Mesendoderm (in vitro differentiated cells): ENCODE results near the gene TLL2.

ENCODE experiments used
- DNase-seq: peaks from one replicate; pipeline ENCODE4 v3.0.0; 2013
- H2AK5ac ChIP-seq: 2 replicates; pipeline ENCODE4 v1.6.1; 2013; ENCODE audit warnings: low read length, inconsistent platforms
- H2BK120ac ChIP-seq: 2 replicates; pipeline ENCODE4 v1.6.1; 2013; ENCODE audit warnings: low read depth, mild to moderate bottlenecking, low read length, moderate library complexity, mixed read lengths
- H2BK15ac ChIP-seq: replicated peaks from 2 replicates; pipeline ENCODE4 v1.6.1; 2013; ENCODE audit warnings: low read depth, mild to moderate bottlenecking, moderate library complexity
- H2BK5ac ChIP-seq: 2 replicates; pipeline ENCODE4 v1.6.1; 2013; ENCODE audit warnings: low read length, inconsistent platforms
- H3K18ac ChIP-seq: 2 replicates; pipeline ENCODE4 v1.6.1; 2013; ENCODE audit warnings: mild to moderate bottlenecking, low read length, mixed read lengths
- H3K23ac ChIP-seq: one replicate; pipeline ENCODE4 v1.6.1; 2013; ENCODE audit warnings: low read length
- H3K27ac ChIP-seq: 2 replicates; pipeline ENCODE4 v1.5.1; 2013; ENCODE audit warnings: low read depth, mild to moderate bottlenecking, inconsistent platforms, low read length, moderate library complexity
- H3K27me3 ChIP-seq: 2 replicates; pipeline ENCODE4 v1.6.1; 2013; ENCODE audit warnings: low read length, control low read depth, mild to moderate bottlenecking, inconsistent platforms; ENCODE audit not compliant: insufficient read depth, poor library complexity
- H3K36me3 ChIP-seq: 2 replicates; pipeline ENCODE4 v1.6.1; 2013; ENCODE audit warnings: low read length, inconsistent platforms; ENCODE audit not compliant: control insufficient read depth, insufficient read depth
- H3K4ac ChIP-seq: one replicate; pipeline ENCODE4 v1.6.1; 2013; ENCODE audit warnings: low read depth, mild to moderate bottlenecking, low read length, moderate library complexity
- H3K4me1 ChIP-seq: 2 replicates; pipeline ENCODE4 v1.6.1; 2013; ENCODE audit warnings: low read depth, low read length, inconsistent platforms; ENCODE audit not compliant: control insufficient read depth
- H3K4me2 ChIP-seq: 2 replicates; pipeline ENCODE4 v1.6.1; 2013; ENCODE audit warnings: low read length
- H3K4me3 ChIP-seq: 2 replicates; pipeline ENCODE4 v1.5.1; 2013; ENCODE audit warnings: mild to moderate bottlenecking, low read length
- H3K56ac ChIP-seq: one replicate; pipeline ENCODE4 v1.6.1; 2013; ENCODE audit warnings: low read length
- H3K79me1 ChIP-seq: 2 replicates; pipeline ENCODE4 v1.6.1; 2013; ENCODE audit warnings: low read length, inconsistent platforms
- H3K79me2 ChIP-seq: 2 replicates; pipeline ENCODE4 v1.6.1; 2013; ENCODE audit warnings: mild to moderate bottlenecking, low read length; ENCODE audit not compliant: control insufficient read depth, insufficient read depth
- H3K9ac ChIP-seq: 2 replicates; pipeline ENCODE4 v1.6.1; 2013; ENCODE audit warnings: low read length, inconsistent platforms
- H4K5ac ChIP-seq: one replicate; pipeline ENCODE4 v1.6.1; 2013; ENCODE audit warnings: low read length
- H4K8ac ChIP-seq: one replicate; pipeline ENCODE4 v1.6.1; 2013; ENCODE audit warnings: low read depth, mild to moderate bottlenecking, control low read depth, low read length, moderate library complexity
- whole genome bisulfite sequencing: extraction: QIAGEN DNeasy Blood & Tissue Kit; methylation state at CpG from one replicate; pipeline ENCODE4 v1.1.7; 2013; ENCODE audit warnings: low lambda C conversion rate, missing lambda C conversion rate; ENCODE audit not compliant: insufficient coverage; ENCODE audit errors: extremely low coverage; 5-methylcytosine and 5-hydroxymethylcytosine counted together

Gene TLL2

GRCh38 chr10:96439725-96440124, 74.0 kb downstream of the TLL2 start:
- Histone ChIP-seq H3K9ac (no peak overlapping the region), H2BK5ac (no peak overlapping the region), H3K27me3 (no peaks in the 10 kb centered on the region), H3K18ac (no peak overlapping the region), H3K4me1 (peaks cover 8% of the 10 kb centered on the region), H3K4ac (no peak overlapping the region), H2AK5ac (no peak overlapping the region), H3K27ac (no peak overlapping the region), H3K4me3 (no peak overlapping the region), H3K36me3 (no peaks in the 10 kb centered on the region), H4K8ac (no peak overlapping the region), H2BK15ac (no peak overlapping the region), H3K23ac (no peak overlapping the region), H3K4me2 (no peak overlapping the region), H4K5ac (no peak overlapping the region), H2BK120ac (no peak overlapping the region), H3K79me1 (no peaks in the 10 kb centered on the region), H3K79me2 (no peaks in the 10 kb centered on the region), H3K56ac (no peak overlapping the region)
- no peak for DNase-seq
- WGBS: no CpG with 5 or more reads among the region's 2 CpGs

GRCh38 chr10:96436035-96436434, 77.7 kb downstream of the TLL2 start:
- H4K8ac ChIP-seq: no peak overlapping the region
- H3K4me1 ChIP-seq: peaks cover under 1% of the 10 kb centered on the region
- H3K79me1 ChIP-seq: no peaks in the 10 kb centered on the region
- H2BK5ac ChIP-seq: no peak overlapping the region
- no peaks in the 10 kb centered on the region for H3K36me3 ChIP-seq
- no peak overlapping the region for H3K4me3 ChIP-seq
- H3K56ac ChIP-seq: no peak overlapping the region
- no peak overlapping the region for H2BK15ac ChIP-seq
- no peak overlapping the region for H3K4ac ChIP-seq
- no peak overlapping the region for H3K23ac ChIP-seq
- no peak overlapping the region for H3K18ac ChIP-seq
- DNase-seq: no peak
- H3K79me2 ChIP-seq: no peaks in the 10 kb centered on the region
- no peak overlapping the region for H2AK5ac ChIP-seq
- H3K4me2 ChIP-seq: no peak overlapping the region
- no peak overlapping the region for H3K9ac ChIP-seq
- H3K27me3 ChIP-seq: no peaks in the 10 kb centered on the region
- H2BK120ac ChIP-seq: no peak overlapping the region
- H4K5ac ChIP-seq: no peak overlapping the region
- no peak overlapping the region for H3K27ac ChIP-seq

- H3K4me2 ChIP-seq: no peak overlapping the region
- WGBS: no CpG with 5 or more reads among the region's 15 CpGs
- DNase-seq: no peak
These were observed 82.3 kb downstream of the TLL2 start for GRCh38 chr10:96431211-96431970.

GRCh38 chr10:96427291-96427690, 86.4 kb downstream of the TLL2 start:
- Histone ChIP-seq H3K4me1 (no peaks in the 10 kb centered on the region), H4K5ac (no peak overlapping the region), H2AK5ac (no peak overlapping the region), H3K36me3 (no peaks in the 10 kb centered on the region), H3K27me3 (no peaks in the 10 kb centered on the region), H3K27ac (no peak overlapping the region), H3K56ac (no peak overlapping the region), H2BK120ac (no peak overlapping the region), H2BK5ac (no peak overlapping the region), H2BK15ac (no peak overlapping the region), H3K9ac (no peak overlapping the region), H3K79me1 (no peaks in the 10 kb centered on the region), H3K79me2 (no peaks in the 10 kb centered on the region), H3K4me3 (no peak overlapping the region), H3K4me2 (no peak overlapping the region), H3K18ac (no peak overlapping the region), H4K8ac (no peak overlapping the region), H3K23ac (no peak overlapping the region), H3K4ac (no peak overlapping the region)
- WGBS: no CpG with 5 or more reads among the region's 2 CpGs
- no peak for DNase-seq

More at GRCh38 chr10:96431211-96431970, 82.3 kb downstream of the TLL2 start:
- H3K4me1 ChIP-seq: no peaks in the 10 kb centered on the region
- H2BK15ac ChIP-seq: no peak overlapping the region
- H3K27ac ChIP-seq: no peak overlapping the region
- H3K23ac ChIP-seq: no peak overlapping the region
- H3K4ac ChIP-seq: no peak overlapping the region
- no peak overlapping the region for H4K5ac ChIP-seq
- H3K4me3 ChIP-seq: no peak overlapping the region
- no peak overlapping the region for H2BK120ac ChIP-seq
- no peak overlapping the region for H2BK5ac ChIP-seq
- no peak overlapping the region for H3K18ac ChIP-seq
- H3K27me3 ChIP-seq: no peaks in the 10 kb centered on the region
- no peaks in the 10 kb centered on the region for H3K79me2 ChIP-seq
- H2AK5ac ChIP-seq: no peak overlapping the region
- no peaks in the 10 kb centered on the region for H3K36me3 ChIP-seq
- no peak overlapping the region for H3K56ac ChIP-seq
- H3K79me1 ChIP-seq: no peaks in the 10 kb centered on the region
- H3K9ac ChIP-seq: no peak overlapping the region
- H4K8ac ChIP-seq: no peak overlapping the region

GRCh38 chr10:96422525-96422924, 91.2 kb downstream of the TLL2 start:
- Histone ChIP-seq H3K4me2 (no peak overlapping the region), H2AK5ac (no peak overlapping the region), H3K4me3 (no peak overlapping the region), H3K27me3 (no peaks in the 10 kb centered on the region), H4K5ac (no peak overlapping the region), H3K27ac (no peak overlapping the region), H3K4me1 (no peaks in the 10 kb centered on the region), H2BK15ac (no peak overlapping the region), H3K23ac (no peak overlapping the region), H3K36me3 (no peaks in the 10 kb centered on the region), H3K9ac (no peak overlapping the region), H2BK5ac (no peak overlapping the region), H3K56ac (no peak overlapping the region), H4K8ac (no peak overlapping the region), H3K4ac (no peak overlapping the region), H2BK120ac (no peak overlapping the region), H3K18ac (no peak overlapping the region), H3K79me2 (no peaks in the 10 kb centered on the region), H3K79me1 (no peaks in the 10 kb centered on the region)
- no CpG with 5 or more reads among the region's 9 CpGs for WGBS
- no peak for DNase-seq

GRCh38 chr10:96421995-96422394, 91.7 kb downstream of the TLL2 start:
- Histone ChIP-seq H2AK5ac (no peak overlapping the region), H4K5ac (no peak overlapping the region), H3K79me2 (no peaks in the 10 kb centered on the region), H2BK5ac (no peak overlapping the region), H3K4ac (no peak overlapping the region), H3K56ac (no peak overlapping the region), H3K9ac (no peak overlapping the region), H3K79me1 (no peaks in the 10 kb centered on the region), H3K4me3 (no peak overlapping the region), H3K27ac (no peak overlapping the region), H3K4me2 (no peak overlapping the region), H3K4me1 (no peaks in the 10 kb centered on the region), H3K18ac (no peak overlapping the region), H3K36me3 (no peaks in the 10 kb centered on the region), H2BK120ac (no peak overlapping the region), H2BK15ac (no peak overlapping the region), H3K27me3 (no peaks in the 10 kb centered on the region), H4K8ac (no peak overlapping the region), H3K23ac (no peak overlapping the region)
- no peak for DNase-seq
- WGBS: no CpG with 5 or more reads among the region's 1 CpG
